Kidney epithelial cell (primary cell): ENCODE measurements around the gene BORA. TPM values are rescaled to one million over a fixed set of nuclear protein-coding genes. Genes with fewer than 3 reads are reported as not detected.

Source experiments
- DNase-seq: peaks from one replicate; pipeline ENCODE4 v3.0.0-alpha.2; 2010; ENCODE audit warnings: low read depth
- H3K27me3 ChIP-seq: 2 replicates; pipeline ENCODE4 v1.6.0; 2011; ENCODE audit warnings: low read length; ENCODE audit not compliant: control insufficient read depth, insufficient read depth
- H3K36me3 ChIP-seq: 2 replicates; pipeline ENCODE4 v1.5.1; 2011; ENCODE audit warnings: low read length; ENCODE audit not compliant: control insufficient read depth, insufficient read depth
- H3K4me3 ChIP-seq: 2 replicates; pipeline ENCODE4 v1.5.1; 2011; ENCODE audit warnings: low read depth, mild to moderate bottlenecking, control low read depth, low read length
- CTCF ChIP-seq: IDR thresholded peaks from 2 replicates; pipeline ENCODE4 v1.5.1; 2011; ENCODE audit warnings: mild to moderate bottlenecking, moderate library complexity, low read length, control low read depth, inconsistent platforms; ENCODE audit not compliant: insufficient read depth, poor library complexity, severe bottlenecking
- total RNA-seq: library from RNA; depleted of rRNA; stranded (reverse); fragments of >200 nt; gene quantifications from 2 replicates; pipeline ENCODE4 v1.2.3, GENCODE V29; 2015

Gene BORA
- total RNA-seq, 1 donor from 2014 or later = 4.4 TPM

- Histone ChIP-seq H3K4me3 (no peak overlapping the region), H3K27me3 (no peaks in the 10 kb centered on the region), H3K36me3 (no peaks in the 10 kb centered on the region)
- DNase-seq = no peak
- TF ChIP-seq CTCF = no peak
Observed at GRCh38 chr13:72745260-72745659, 17.5 kb downstream of the BORA start.

- no peak for TF ChIP-seq CTCF
- no peak overlapping the region for H3K4me3 ChIP-seq
- DNase-seq = no peak
- H3K27me3 ChIP-seq = no peaks in the 10 kb centered on the region
- H3K36me3 ChIP-seq = peaks cover 1% of the 10 kb centered on the region
Observed at GRCh38 chr13:72751220-72751619, 23.5 kb downstream of the BORA start.

- H3K36me3 ChIP-seq = peaks cover 1% of the 10 kb centered on the region
- DNase-seq = no peak
Observed at GRCh38 chr13:72754111-72754510, 26.4 kb downstream of the BORA start.

GRCh38 chr13:72757792-72758535 is 30.2 kb downstream of the BORA start:
- Histone ChIP-seq H3K27me3 (no peaks in the 10 kb centered on the region), H3K4me3 (no peak overlapping the region), H3K36me3 (no peaks in the 10 kb centered on the region)
- no peak for TF ChIP-seq CTCF
- no peak for DNase-seq

More at GRCh38 chr13:72754111-72754510, 26.4 kb downstream of the BORA start:
- Histone ChIP-seq H3K4me3 (no peak overlapping the region), H3K27me3 (no peaks in the 10 kb centered on the region)
- TF ChIP-seq CTCF = no peak

- H3K4me3 ChIP-seq = no peak overlapping the region
- no peaks in the 10 kb centered on the region for H3K36me3 ChIP-seq
- H3K27me3 ChIP-seq = no peaks in the 10 kb centered on the region
- DNase-seq = no peak
- TF ChIP-seq CTCF = no peak
Observed at GRCh38 chr13:72760189-72760588, 32.5 kb downstream of the BORA start.

GRCh38 chr13:72763411-72763810 is 35.7 kb downstream of the BORA start:
- Histone ChIP-seq H3K36me3 (no peaks in the 10 kb centered on the region), H3K4me3 (no peak overlapping the region), H3K27me3 (no peaks in the 10 kb centered on the region)
- TF ChIP-seq CTCF = no peak
- DNase-seq = no peak
